MCF 10A (cell line): ENCODE data around the gene ADTRP. TPM values are rescaled to one million over a fixed set of nuclear protein-coding genes. Genes with fewer than 3 reads are reported as not detected.

Experiments used
- BruUV-seq: library from RNA; stranded (reverse); fragments of 400-500 nt; replicated peaks from 2 replicates; lab custom pipeline; 2021; lab: Mats Ljungman, UMichigan
- CTCF ChIA-PET: fragments of 300-600 bp; sonication (Branson Sonifier 250); formaldehyde crosslinking; extraction: SDS; loops from one replicate; lab custom pipeline; 2021; ENCODE audit warnings: antibody characterized with exemption, inconsistent platforms; lab: Yijun Ruan, JAX
- POLR2A ChIA-PET: fragments of 300-600, 350-650 bp; sonication (Branson Sonifier 250); formaldehyde crosslinking; extraction: SDS; loops from one replicate; lab custom pipeline; 2020; ENCODE audit warnings: antibody characterized with exemption, inconsistent platforms; lab: Yijun Ruan, JAX
- DNase-seq: peaks from one replicate; pipeline ENCODE4 v3.0.0-alpha.2; 2018; ENCODE audit not compliant: unreplicated experiment
- H3K27ac Mint-ChIP-seq: one replicate; pipeline ENCODE4 v1.8.0; 2022; ENCODE audit warnings: mild to moderate bottlenecking, low read depth, mixed read lengths; ENCODE audit not compliant: unreplicated experiment
- H3K27me3 Mint-ChIP-seq: one replicate; pipeline ENCODE4 v1.8.0; 2022; ENCODE audit warnings: mixed read lengths; ENCODE audit not compliant: insufficient read depth, unreplicated experiment
- H3K36me3 Mint-ChIP-seq: one replicate; pipeline ENCODE4 v1.8.0; 2022; ENCODE audit warnings: mild to moderate bottlenecking, moderate library complexity, mixed read lengths; ENCODE audit not compliant: insufficient read depth, unreplicated experiment
- H3K4me1 Mint-ChIP-seq: one replicate; pipeline ENCODE4 v1.8.0; 2022; ENCODE audit warnings: mixed read lengths; ENCODE audit not compliant: insufficient read depth, unreplicated experiment
- H3K4me3 Mint-ChIP-seq: one replicate; pipeline ENCODE4 v1.8.0; 2022; ENCODE audit warnings: mild to moderate bottlenecking, moderate library complexity, mixed read lengths; ENCODE audit not compliant: unreplicated experiment
- H3K9me3 Mint-ChIP-seq: one replicate; pipeline ENCODE4 v1.8.0; 2022; ENCODE audit warnings: mixed read lengths; ENCODE audit not compliant: unreplicated experiment
- CTCF ChIP-seq: fragments of 200-600 bp; IDR thresholded peaks from one replicate; pipeline ENCODE4 v1.8.0; 2022; ENCODE audit warnings: antibody characterized with exemption, mild to moderate bottlenecking; ENCODE audit not compliant: unreplicated experiment
- intact Hi-C: fragments of 100-400 bp; cut with micrococcal nuclease; formaldehyde crosslinking; loops from 2 replicates; pipeline ENCODE4 v1.14.1; 2022
- total RNA-seq: library from RNA; stranded (reverse); gene quantifications from 2 replicates; pipeline ENCODE4 v1.2.3, GENCODE V29; 2022

Gene ADTRP
- total RNA-seq, 1 experiment from 2014 or later, result 14.8 TPM

- Mint-ChIP-seq H3K4me3 (no peak overlapping the region), H3K4me1 (no peaks in the 10 kb centered on the region), H3K36me3 (peaks cover 3% of the 10 kb centered on the region), H3K27me3 (no peaks in the 10 kb centered on the region), H3K9me3 (no peaks in the 10 kb centered on the region), H3K27ac (no peak overlapping the region)
- ChIA-PET POLR2A (no interaction called here), CTCF (interaction anchor here (0.5 kb wide), 1 partner anchor 13 kb away, joined by 4 read pairs; no protein-coding TSS in a partner anchor)
- DNase-seq, result peak; percentile 22
- intact Hi-C loops, result no loop called here
- BruUV-seq, result no TSS peak
- no peak for TF ChIP-seq CTCF
These were observed 19.5 kb upstream of the ADTRP start for GRCh38 chr6:11798096-11798495.

GRCh38 chr6:11796829-11797228 lies 18.2 kb upstream of the ADTRP start:
- Mint-ChIP-seq H3K9me3 (no peaks in the 10 kb centered on the region), H3K36me3 (no peaks in the 10 kb centered on the region), H3K4me1 (no peaks in the 10 kb centered on the region), H3K27me3 (no peaks in the 10 kb centered on the region), H3K4me3 (no peak overlapping the region), H3K27ac (no peak overlapping the region)
- CTCF ChIA-PET, result interaction anchor here (0.5 to 0.6 kb wide), 2 partner anchors 24 to 63 kb away, joined by 3 read pairs; no protein-coding TSS in a partner anchor
- intact Hi-C loops, result no loop called here
- BruUV-seq, result no TSS peak
- DNase-seq, result no peak
- no peak for TF ChIP-seq CTCF
- POLR2A ChIA-PET, result interaction anchor here (0.6 kb wide), 1 partner anchor 97 kb away, joined by 3 read pairs; no protein-coding TSS in a partner anchor

GRCh38 chr6:11795403-11795802 lies 16.8 kb upstream of the ADTRP start:
- Mint-ChIP-seq H3K4me1 (no peaks in the 10 kb centered on the region), H3K9me3 (no peaks in the 10 kb centered on the region), H3K4me3 (no peak overlapping the region), H3K27me3 (no peaks in the 10 kb centered on the region), H3K36me3 (no peaks in the 10 kb centered on the region), H3K27ac (no peak overlapping the region)
- BruUV-seq, result no TSS peak
- no peak for DNase-seq
- intact Hi-C loops, result no loop called here
- TF ChIP-seq CTCF, result no peak
- ChIA-PET CTCF (no interaction called here), POLR2A (interaction anchor here (0.7 kb wide), 1 partner anchor 353 kb away, joined by 3 read pairs; no protein-coding TSS in a partner anchor)

- Mint-ChIP-seq H3K36me3 (no peaks in the 10 kb centered on the region), H3K27me3 (no peaks in the 10 kb centered on the region), H3K27ac (no peak overlapping the region), H3K9me3 (no peaks in the 10 kb centered on the region), H3K4me1 (no peaks in the 10 kb centered on the region), H3K4me3 (no peak overlapping the region)
- intact Hi-C loops, result no loop called here
- BruUV-seq, result no TSS peak
- no peak for DNase-seq
- POLR2A ChIA-PET, result interaction anchor here (0.6 kb wide), 1 partner anchor 244 kb away, joined by 3 read pairs; no protein-coding TSS in a partner anchor
- TF ChIP-seq CTCF, result no peak
- CTCF ChIA-PET, result no interaction called here
These were observed 14.7 kb upstream of the ADTRP start for GRCh38 chr6:11793277-11793676.
